NCI-H1930 (cell line): ENCODE measurements around the gene C10orf88.
"Not testable (repeated sequence)": the region's sequence is repeated elsewhere in the genome, so short reads cannot be mapped to it uniquely, and the experiment has no call there.

Experiments
- DNase-seq, 2 experiments: peaks; one replicate each; lab custom pipeline; 2025; lab: John Stamatoyannopoulos, UW

The C10orf88 gene

GRCh38 chr10:122957474-122957873 lies 3.4 kb upstream of the C10orf88 start:
- no peak for DNase-seq

GRCh38 chr10:122955892-122956291 lies 1.9 kb upstream of the C10orf88 start:
- no peak for DNase-seq

- no peak for DNase-seq
These were observed 664 bp upstream of the C10orf88 start for GRCh38 chr10:122954731-122955050.

- DNase-seq, result no peak
These were observed 4.7 kb downstream of the C10orf88 start for GRCh38 chr10:122949296-122949695.

- DNase-seq, result no peak
These were observed 14.0 kb downstream of the C10orf88 start for GRCh38 chr10:122939856-122940543.

- no peak for DNase-seq
These were observed 14.7 kb downstream of the C10orf88 start for GRCh38 chr10:122939133-122939855.

GRCh38 chr10:122931088-122931906 lies 22.7 kb downstream of the C10orf88 start:
- DNase-seq, result no peak

GRCh38 chr10:122930140-122930539 lies 23.9 kb downstream of the C10orf88 start:
- no peak for DNase-seq

- no peak for DNase-seq
These were observed 38.3 kb downstream of the C10orf88 start for GRCh38 chr10:122915700-122916099.

GRCh38 chr10:122911889-122912484 lies 42.0 kb downstream of the C10orf88 start:
- no peak for DNase-seq

- no peak for DNase-seq
These were observed 43.7 kb downstream of the C10orf88 start, which contains the start of gene FAM24A for GRCh38 chr10:122910310-122910709. FAM24A (plus strand) TSS chr10:122910610; CDS start chr10:122911635, 1,025 bp downstream.

GRCh38 chr10:122903861-122904260 lies 50.2 kb downstream of the C10orf88 start:
- not testable (repeated sequence) for DNase-seq

GRCh38 chr10:122894261-122894944 lies 59.6 kb downstream of the C10orf88 start:
- no peak for DNase-seq

GRCh38 chr10:122884166-122884565 lies 69.9 kb downstream of the C10orf88 start:
- DNase-seq, result no peak

GRCh38 chr10:122882766-122883165 lies 71.3 kb downstream of the C10orf88 start:
- no peak for DNase-seq
